ENCODE measurements around the gene MRPL36. TPM values are rescaled to one million over a fixed set of nuclear protein-coding genes. Genes with fewer than 3 reads are reported as not detected.

MRPL36 gene
- polyA plus RNA-seq, 1 donor (not counting 4 experiments of a cell fraction or from before 2014, with no cell fraction given): 121 TPM

DNA sequence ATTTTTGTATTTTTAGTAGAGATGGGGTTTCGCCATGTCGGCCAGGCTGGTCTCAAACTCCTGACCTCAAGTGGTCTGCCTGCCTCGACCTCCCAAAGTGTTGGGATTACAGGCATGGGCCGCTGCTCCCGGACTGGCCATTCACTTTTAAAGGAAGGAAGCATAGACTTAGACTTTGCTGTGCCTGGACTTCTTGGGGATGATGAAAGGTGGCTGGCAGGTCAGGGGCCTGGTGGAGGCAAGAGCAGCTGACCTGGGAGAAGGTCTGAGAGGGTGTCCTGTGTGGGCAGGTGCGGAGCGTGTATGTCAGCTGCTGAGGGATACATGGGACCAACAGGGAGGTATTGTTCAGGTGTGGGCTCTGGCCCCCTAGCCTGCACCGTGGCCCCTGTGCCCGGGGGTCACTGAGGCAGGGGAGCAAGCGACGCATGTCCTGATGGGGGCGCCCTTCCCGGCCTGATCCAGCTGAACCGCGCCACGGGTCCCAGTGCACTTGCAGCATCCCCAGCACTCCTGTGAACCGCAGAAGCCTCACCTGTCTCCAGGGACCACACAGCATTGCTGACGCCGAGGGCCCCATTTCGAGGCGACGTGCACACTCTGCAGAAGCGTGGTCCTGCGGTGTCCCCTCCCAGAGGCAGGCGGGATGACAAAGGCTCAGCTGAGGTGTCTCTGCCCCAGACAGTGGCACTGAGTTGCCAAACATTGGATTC lies 24.6 kb upstream of the MRPL36 start:
- no peaks in the 10 kb centered on the region for H3K79me2 ChIP-seq (ENCODE audit: control insufficient read depth, insufficient read depth, low read length)
- TF ChIP-seq, protein P1, sequence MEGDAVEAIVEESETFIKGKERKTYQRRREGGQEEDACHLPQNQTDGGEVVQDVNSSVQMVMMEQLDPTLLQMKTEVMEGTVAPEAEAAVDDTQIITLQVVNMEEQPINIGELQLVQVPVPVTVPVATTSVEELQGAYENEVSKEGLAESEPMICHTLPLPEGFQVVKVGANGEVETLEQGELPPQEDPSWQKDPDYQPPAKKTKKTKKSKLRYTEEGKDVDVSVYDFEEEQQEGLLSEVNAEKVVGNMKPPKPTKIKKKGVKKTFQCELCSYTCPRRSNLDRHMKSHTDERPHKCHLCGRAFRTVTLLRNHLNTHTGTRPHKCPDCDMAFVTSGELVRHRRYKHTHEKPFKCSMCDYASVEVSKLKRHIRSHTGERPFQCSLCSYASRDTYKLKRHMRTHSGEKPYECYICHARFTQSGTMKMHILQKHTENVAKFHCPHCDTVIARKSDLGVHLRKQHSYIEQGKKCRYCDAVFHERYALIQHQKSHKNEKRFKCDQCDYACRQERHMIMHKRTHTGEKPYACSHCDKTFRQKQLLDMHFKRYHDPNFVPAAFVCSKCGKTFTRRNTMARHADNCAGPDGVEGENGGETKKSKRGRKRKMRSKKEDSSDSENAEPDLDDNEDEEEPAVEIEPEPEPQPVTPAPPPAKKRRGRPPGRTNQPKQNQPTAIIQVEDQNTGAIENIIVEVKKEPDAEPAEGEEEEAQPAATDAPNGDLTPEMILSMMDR (optimal IDR thresholded peaks at IDR 0.05 in 1 of 3, IDR thresholded peaks at IDR 0.05 in 1 of 3, conservative IDR thresholded peaks at IDR 0.05 in 1 of 3; ENCODE audit: extremely low read depth in 1 of 3, insufficient read depth in 2 of 3, low read length in 3 of 3): peak in 1 of 3 experiments; percentile 26
- TF ChIP-seq EZH2 (IDR thresholded peaks at IDR 0.05; ENCODE audit: low read length): no peak
- no peak overlapping the region for H3K4me2 ChIP-seq (ENCODE audit: control insufficient read depth, extremely low read depth, insufficient read depth, low read depth, low read length)
- H3K27ac ChIP-seq (ENCODE audit: control insufficient read depth, insufficient read depth, low read length): no peak overlapping the region
- DNase-seq (ENCODE audit: low read depth, low spot score): no peak
- H2AFZ ChIP-seq (ENCODE audit: control insufficient read depth, low read length): no peak overlapping the region
- no peaks in the 10 kb centered on the region for H3K9me3 ChIP-seq (ENCODE audit: control insufficient read depth, low read depth, low read length)
- no peaks in the 10 kb centered on the region for H4K20me1 ChIP-seq (ENCODE audit: control insufficient read depth, extremely low read depth, insufficient read depth, low read length)
- no peaks in the 10 kb centered on the region for H3K27me3 ChIP-seq (ENCODE audit: control insufficient read depth, extremely low read depth, insufficient read depth, low read length)
- no peak overlapping the region for H3K4me3 ChIP-seq (ENCODE audit: control insufficient read depth in 2 of 3, extremely low read depth in 1 of 3, insufficient read depth in 2 of 3, low read depth in 1 of 3, low read length in 3 of 3)
- no peaks in the 10 kb centered on the region for H3K4me1 ChIP-seq (ENCODE audit: control insufficient read depth, extremely low read depth, insufficient read depth, low read length)
- no peak for FAIRE-seq
- dilution Hi-C loops (cut with MboI; ENCODE audit: extremely low pct_ligation_motif_present, low sequenced_read_pairs): no loop called here
- H3K9ac ChIP-seq (ENCODE audit: control insufficient read depth, extremely low read depth, insufficient read depth, low read length): no peak overlapping the region
- H3K36me3 ChIP-seq (ENCODE audit: control insufficient read depth in 2 of 2, extremely low read depth in 1 of 2, insufficient read depth in 2 of 2, low read length in 2 of 2): peaks cover 6 to 13% of the 10 kb centered on the region in 2 experiments
- H3K9me1 ChIP-seq (ENCODE audit: control insufficient read depth, extremely low read depth, insufficient read depth, low read length): no peaks in the 10 kb centered on the region

DNA sequence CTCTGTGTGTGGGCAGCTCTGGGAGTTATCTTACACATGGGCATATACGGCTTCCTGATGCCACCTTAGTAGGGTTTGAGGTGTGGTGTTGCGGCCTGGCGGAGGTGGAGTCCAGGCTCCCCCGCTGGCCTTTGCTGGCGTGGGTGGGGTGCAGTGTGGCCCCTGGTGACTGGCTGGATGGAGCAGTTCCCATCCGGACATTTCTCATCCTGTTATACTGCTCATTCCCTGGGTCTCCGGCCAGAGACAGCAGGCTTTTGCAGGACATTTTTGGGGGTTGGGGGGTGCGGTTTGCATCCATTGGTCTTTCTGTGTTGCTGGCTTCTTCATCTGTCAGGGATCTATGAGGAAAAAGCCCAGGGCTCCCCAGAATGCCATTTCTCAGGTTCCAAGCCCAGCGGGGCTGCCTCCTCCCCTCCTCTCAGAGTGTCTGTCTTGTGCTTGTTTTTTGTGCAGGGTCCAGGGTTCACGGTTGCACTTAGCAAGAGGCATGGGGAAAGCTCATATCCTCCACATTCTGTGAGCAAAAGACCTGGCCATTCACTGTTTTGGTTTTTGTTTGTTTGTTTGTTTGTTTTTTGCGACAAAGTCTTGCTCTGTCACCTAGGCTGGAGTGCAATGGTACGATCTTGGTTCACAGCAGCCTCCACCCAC lies 23.9 kb upstream of the MRPL36 start:
- H3K79me2 ChIP-seq (ENCODE audit: control insufficient read depth, insufficient read depth, low read length): no peaks in the 10 kb centered on the region
- H3K9ac ChIP-seq (ENCODE audit: control insufficient read depth, extremely low read depth, insufficient read depth, low read length): no peak overlapping the region
- no peak overlapping the region for H3K27ac ChIP-seq (ENCODE audit: control insufficient read depth, insufficient read depth, low read length)
- FAIRE-seq (no peak), DNase-seq (ENCODE audit: low read depth, low spot score) (no peak)
- no peaks in the 10 kb centered on the region for H3K4me1 ChIP-seq (ENCODE audit: control insufficient read depth, extremely low read depth, insufficient read depth, low read length)
- H2AFZ ChIP-seq (ENCODE audit: control insufficient read depth, low read length): no peak overlapping the region
- H3K36me3 ChIP-seq (ENCODE audit: control insufficient read depth in 2 of 2, extremely low read depth in 1 of 2, insufficient read depth in 2 of 2, low read length in 2 of 2): peaks cover 10 to 16% of the 10 kb centered on the region in 2 experiments
- H3K9me3 ChIP-seq (ENCODE audit: control insufficient read depth, low read depth, low read length): no peaks in the 10 kb centered on the region
- H4K20me1 ChIP-seq (ENCODE audit: control insufficient read depth, extremely low read depth, insufficient read depth, low read length): no peaks in the 10 kb centered on the region
- dilution Hi-C loops (cut with MboI; ENCODE audit: extremely low pct_ligation_motif_present, low sequenced_read_pairs): no loop called here
- H3K4me2 ChIP-seq (ENCODE audit: control insufficient read depth, extremely low read depth, insufficient read depth, low read depth, low read length): no peak overlapping the region
- H3K27me3 ChIP-seq (ENCODE audit: control insufficient read depth, extremely low read depth, insufficient read depth, low read length): no peaks in the 10 kb centered on the region
- H3K9me1 ChIP-seq (ENCODE audit: control insufficient read depth, extremely low read depth, insufficient read depth, low read length): no peaks in the 10 kb centered on the region
- TF ChIP-seq EZH2 (IDR thresholded peaks at IDR 0.05; ENCODE audit: low read length): no peak
- H3K4me3 ChIP-seq (ENCODE audit: control insufficient read depth in 2 of 3, extremely low read depth in 1 of 3, insufficient read depth in 2 of 3, low read depth in 1 of 3, low read length in 3 of 3): no peak overlapping the region

Data from keratinocyte (primary cell).